Kidney (tissue), 14 donors: ENCODE results near the gene SSBP4. TPM values are rescaled to one million over a fixed set of nuclear protein-coding genes. Genes with fewer than 3 reads are reported as not detected.

Experiments
- DNase-seq, 5 donors: peaks; one replicate each; pipeline ENCODE4 v3.0.0-alpha.2; 2013 to 2020
- FAIRE-seq: peaks from 2 replicates; lab custom pipeline; 2012; peaks lifted over from hg19 to GRCh38; lab: Jason Lieb, UNC
- H3K27ac ChIP-seq, 2 donors: one replicate each; pipeline ENCODE4 v1.7.0; 2013; ENCODE audit warnings: low read depth in 2 of 2, low read length in 2 of 2, inconsistent platforms in 1 of 2
- H3K27me3 ChIP-seq: one replicate; pipeline ENCODE4 v1.7.1; 2013; ENCODE audit warnings: low read length, inconsistent platforms; ENCODE audit not compliant: control insufficient read depth, insufficient read depth
- H3K36me3 ChIP-seq, 3 donors: one replicate each; pipeline versions ENCODE4 v1.7.0 to v1.7.1; 2013; ENCODE audit warnings: low read length in 3 of 3, control low read depth in 1 of 3, inconsistent platforms in 1 of 3; ENCODE audit not compliant: insufficient read depth in 3 of 3, control insufficient read depth in 2 of 3
- H3K4me1 ChIP-seq, 3 donors: one replicate each; pipeline versions ENCODE4 v1.7.0 to v1.7.1; 2013; ENCODE audit warnings: low read length in 3 of 3, inconsistent platforms in 1 of 3, low read depth in 1 of 3; ENCODE audit not compliant: control insufficient read depth in 2 of 3, insufficient read depth in 2 of 3
- H3K4me3 ChIP-seq, 3 donors: one replicate each; pipeline versions ENCODE4 v1.7.0 to v1.8.1; 2013; ENCODE audit warnings: low read length in 3 of 3, control low read depth in 1 of 3, inconsistent platforms in 1 of 3
- H3K9ac ChIP-seq, 3 donors: one replicate each; pipeline versions ENCODE4 v1.7.0 to v1.7.1; 2013; ENCODE audit warnings: low read length in 3 of 3, control low read depth in 1 of 3, inconsistent platforms in 1 of 3
- H3K9me3 ChIP-seq, 3 donors: one replicate each; pipeline versions ENCODE4 v1.7.0 to v1.7.1; 2013; ENCODE audit warnings: low read length in 3 of 3, control low read depth in 1 of 3, inconsistent platforms in 1 of 3; ENCODE audit not compliant: control insufficient read depth in 2 of 3, insufficient read depth in 1 of 3
- intact Hi-C: fragments of 100-400 bp; cut with DNase I; formaldehyde crosslinking; loops from one replicate; pipeline ENCODE4 v1.11.1; 2022
- polyA plus RNA-seq: library from polyadenylated mRNA; stranded (reverse); fragments of 350-450 nt; fragmentation: Illumina TruSeq; extraction: RNeasy Lipid Tissue Mini Kit (QIAGEN cat#74804); gene quantifications from one replicate; pipeline ENCODE4 v1.2.3, GENCODE V29; 2014; ENCODE audit warnings: low read depth, low replicate concordance; ENCODE audit not compliant: insufficient read depth
- total RNA-seq: library from RNA; stranded (reverse); fragmentation: NEBNext Ultra II Directional; extraction: Animal tissue kit (Norgen Biotek cat#: 25700); gene quantifications from one replicate; pipeline ENCODE4 v1.2.1, GENCODE V29; 2021
- TF ChIP-seq, protein P1 (sequence below): IDR thresholded peaks from 3 replicates; pipeline ENCODE4 v1.5.1; 2012; ENCODE audit warnings: mild to moderate bottlenecking, moderate library complexity, borderline replicate concordance; ENCODE audit not compliant: insufficient read depth; ENCODE audit errors: extremely low read depth
- donor health status: control.
- donor health status: control.
- donor health status: control.
- donor health status: control.
- donor health status: control.
- donor health status: DM: yes; HTN: yes; CAD: no.
- donor health status: Normal renal cell carcinoma (clear cell type).

Gene SSBP4
- total and polyA plus RNA-seq, 2 donors from 2014 or later: 64.9 to 74.9 TPM

- H3K9me3 ChIP-seq: no peaks in the 10 kb centered on the region
- no peaks in the 10 kb centered on the region for H3K27me3 ChIP-seq
- no peak for DNase-seq
- FAIRE-seq: no peak
- peaks cover 0 to 43% (median 23%) of the 10 kb centered on the region in 3 donors for H3K4me1 ChIP-seq
- H3K27ac ChIP-seq: no peak overlapping the region
- H3K36me3 ChIP-seq: no peaks in the 10 kb centered on the region
- TF ChIP-seq, protein P1, sequence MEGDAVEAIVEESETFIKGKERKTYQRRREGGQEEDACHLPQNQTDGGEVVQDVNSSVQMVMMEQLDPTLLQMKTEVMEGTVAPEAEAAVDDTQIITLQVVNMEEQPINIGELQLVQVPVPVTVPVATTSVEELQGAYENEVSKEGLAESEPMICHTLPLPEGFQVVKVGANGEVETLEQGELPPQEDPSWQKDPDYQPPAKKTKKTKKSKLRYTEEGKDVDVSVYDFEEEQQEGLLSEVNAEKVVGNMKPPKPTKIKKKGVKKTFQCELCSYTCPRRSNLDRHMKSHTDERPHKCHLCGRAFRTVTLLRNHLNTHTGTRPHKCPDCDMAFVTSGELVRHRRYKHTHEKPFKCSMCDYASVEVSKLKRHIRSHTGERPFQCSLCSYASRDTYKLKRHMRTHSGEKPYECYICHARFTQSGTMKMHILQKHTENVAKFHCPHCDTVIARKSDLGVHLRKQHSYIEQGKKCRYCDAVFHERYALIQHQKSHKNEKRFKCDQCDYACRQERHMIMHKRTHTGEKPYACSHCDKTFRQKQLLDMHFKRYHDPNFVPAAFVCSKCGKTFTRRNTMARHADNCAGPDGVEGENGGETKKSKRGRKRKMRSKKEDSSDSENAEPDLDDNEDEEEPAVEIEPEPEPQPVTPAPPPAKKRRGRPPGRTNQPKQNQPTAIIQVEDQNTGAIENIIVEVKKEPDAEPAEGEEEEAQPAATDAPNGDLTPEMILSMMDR: no peak
- H3K9ac ChIP-seq: no peak overlapping the region
- intact Hi-C loops: no loop called here
- H3K4me3 ChIP-seq: no peak overlapping the region
Observed at GRCh38 chr19:18475762-18476331, 56.6 kb downstream of the SSBP4 start.

- intact Hi-C loops: no loop called here
- TF ChIP-seq, protein P1: no peak
- FAIRE-seq (no peak), DNase-seq (no peak)
- Histone ChIP-seq H3K36me3 (no peaks in the 10 kb centered on the region), H3K9ac (no peak overlapping the region), H3K27me3 (no peaks in the 10 kb centered on the region), H3K4me3 (no peak overlapping the region), H3K4me1 (peaks cover 0 to 47% (median 26%) of the 10 kb centered on the region in 3 donors), H3K9me3 (no peaks in the 10 kb centered on the region), H3K27ac (no peak overlapping the region)
Observed at GRCh38 chr19:18476507-18477041, 57.4 kb downstream of the SSBP4 start.

DNA sequence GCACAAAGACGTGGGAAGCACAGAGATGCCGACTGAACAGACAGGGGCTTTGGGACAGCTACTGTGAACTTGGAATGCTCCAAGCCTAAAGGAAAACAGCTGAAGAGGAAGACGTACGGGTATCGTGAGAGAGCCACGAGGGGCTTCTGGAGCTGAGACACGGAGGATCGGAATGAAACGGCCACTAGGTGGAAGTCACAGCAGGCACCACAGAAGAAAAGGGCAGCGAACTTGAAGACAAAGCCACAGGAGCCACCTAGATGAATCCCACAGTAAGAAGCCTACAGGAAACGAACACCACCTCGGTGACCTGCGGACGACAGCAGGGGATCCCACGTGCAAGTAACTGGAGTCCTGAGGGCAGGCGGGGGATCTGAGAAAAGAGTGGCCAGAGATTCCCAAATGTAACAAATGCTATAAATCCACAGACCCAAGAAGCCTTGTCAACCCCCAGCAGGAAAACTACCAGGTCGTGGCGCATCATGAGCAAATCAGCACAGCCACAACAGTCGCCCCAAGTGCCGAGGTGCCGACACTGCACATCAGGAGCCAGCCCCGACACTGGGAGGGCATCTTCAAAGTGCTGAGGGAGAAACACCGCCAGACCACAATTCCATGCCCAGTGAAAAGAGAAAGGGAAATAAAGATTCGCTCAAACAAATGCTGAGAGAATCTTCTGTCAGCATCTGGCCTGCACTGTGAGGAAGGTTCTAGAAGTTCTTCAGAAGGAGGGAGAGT is 58.0 kb downstream of the SSBP4 start:
- TF ChIP-seq, protein P1: no peak
- Histone ChIP-seq H3K4me3 (no peak overlapping the region), H3K27ac (no peak overlapping the region), H3K9ac (no peak overlapping the region), H3K27me3 (no peaks in the 10 kb centered on the region), H3K36me3 (no peaks in the 10 kb centered on the region), H3K9me3 (no peaks in the 10 kb centered on the region), H3K4me1 (peaks cover 0 to 47% (median 26%) of the 10 kb centered on the region in 3 donors)
- DNase-seq (no peak), FAIRE-seq (no peak)
- intact Hi-C loops: no loop called here
